HG03175 (cell line): ENCODE data around the gene PRDM11.

Experiments used
- ATAC-seq: cut with Tn5 transposase; IDR thresholded peaks from one replicate; pipeline ENCODE4 v1.9.1; 2021; ENCODE audit warnings: mild to moderate bottlenecking, moderate library complexity; ENCODE audit not compliant: unreplicated experiment

The PRDM11 gene

DNA sequence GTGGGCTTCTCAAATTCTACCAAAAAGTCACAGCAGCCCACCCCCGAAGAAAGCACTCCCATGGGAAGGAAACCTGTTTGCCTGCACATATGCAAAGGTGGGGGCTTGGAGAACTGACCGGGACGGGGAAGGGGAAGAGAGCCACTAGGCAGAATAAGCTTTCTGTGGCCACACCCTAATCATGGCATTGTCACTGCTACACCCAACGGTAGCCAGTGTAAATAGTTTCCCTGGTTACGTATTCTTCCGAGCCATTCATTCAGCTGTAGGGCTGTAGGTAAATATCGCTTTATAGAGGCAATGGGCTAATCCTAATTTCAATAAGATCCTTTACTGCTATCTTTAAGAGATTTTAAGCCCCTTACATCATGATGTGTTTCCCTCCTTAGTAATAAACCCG is 61.7 kb downstream of the PRDM11 start:
- ATAC-seq = no peak

DNA sequence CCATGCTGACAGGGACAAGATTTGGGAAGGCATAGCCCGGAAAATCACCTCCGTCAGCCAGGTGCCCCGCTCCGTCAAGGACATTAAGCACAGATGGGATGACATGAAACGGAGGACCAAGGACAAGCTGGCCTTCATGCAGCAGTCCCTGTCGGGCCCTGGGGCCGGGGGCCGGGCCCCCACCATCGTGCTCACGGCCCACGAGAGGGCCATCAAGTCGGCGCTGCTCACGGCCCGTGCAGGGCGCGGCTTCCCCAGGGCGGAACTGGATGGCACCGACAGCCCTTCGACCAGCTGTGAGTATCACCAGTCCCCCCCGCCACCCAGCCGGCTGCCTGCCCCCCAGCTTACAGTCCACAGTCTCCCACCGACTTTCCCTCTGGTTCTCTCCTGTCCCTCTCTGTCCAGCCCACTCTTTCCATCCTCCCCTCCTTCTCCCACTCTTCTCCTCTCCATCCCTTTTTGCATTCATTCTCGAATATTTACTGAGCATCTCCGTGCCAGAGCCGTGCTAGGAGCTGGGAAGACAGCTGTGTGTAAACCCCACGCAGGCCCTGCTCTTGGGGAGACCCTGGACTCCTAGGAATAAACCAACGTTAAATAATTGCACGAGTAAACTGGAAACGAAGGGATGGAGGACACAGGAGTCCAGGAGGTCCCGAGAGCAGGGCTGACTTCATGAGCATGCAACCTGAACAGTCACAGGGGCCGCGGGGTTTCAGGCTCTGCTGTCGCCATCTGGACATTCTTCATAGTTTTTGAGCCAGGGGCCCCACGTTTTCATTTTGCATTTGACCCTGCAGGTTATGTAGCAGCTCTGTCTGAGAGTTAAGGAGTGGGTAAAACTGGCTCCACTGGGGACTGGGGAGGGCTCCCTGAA is 62.8 kb downstream of the PRDM11 start:
- ATAC-seq = no peak

DNA sequence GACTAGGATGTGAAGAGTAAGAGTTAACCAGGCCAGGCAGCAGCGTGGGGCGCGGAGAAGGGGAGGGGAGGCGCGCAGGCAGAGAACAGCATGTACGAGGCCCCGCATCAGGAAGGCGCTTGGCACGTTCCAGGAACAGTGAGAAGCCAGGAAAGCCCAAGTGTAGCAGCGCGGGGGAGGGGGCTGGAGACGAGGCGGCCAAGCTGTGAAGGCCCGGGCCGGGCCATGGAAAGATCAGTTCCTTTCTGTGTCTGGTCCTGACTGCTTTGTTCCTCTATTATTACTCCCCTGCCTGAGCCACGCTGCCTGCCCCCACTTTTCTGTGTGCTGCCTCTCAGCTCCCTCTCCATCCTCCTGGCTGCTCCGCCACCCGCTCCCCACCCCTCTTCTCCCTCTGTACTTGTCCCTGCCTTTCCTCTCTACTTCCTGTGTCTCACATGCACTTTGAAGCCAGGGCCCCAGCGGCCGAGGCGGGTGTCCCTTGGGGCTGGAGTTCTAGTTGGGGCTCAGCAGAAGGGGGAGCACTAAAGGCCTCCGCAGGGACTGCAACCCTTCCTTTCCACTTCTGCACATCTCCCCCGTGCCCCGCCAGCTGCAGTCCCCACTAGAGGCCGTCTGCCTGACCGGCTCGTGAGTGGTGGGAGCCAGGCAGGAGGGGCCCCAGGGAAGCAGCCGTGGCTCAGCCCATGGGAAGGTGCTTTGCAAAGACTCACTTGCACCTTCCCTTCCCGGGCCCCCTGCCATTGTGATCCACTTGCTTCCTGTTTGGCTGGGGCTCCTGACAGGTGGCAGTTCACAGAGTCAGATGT is 63.7 kb downstream of the PRDM11 start:
- ATAC-seq = no peak

DNA sequence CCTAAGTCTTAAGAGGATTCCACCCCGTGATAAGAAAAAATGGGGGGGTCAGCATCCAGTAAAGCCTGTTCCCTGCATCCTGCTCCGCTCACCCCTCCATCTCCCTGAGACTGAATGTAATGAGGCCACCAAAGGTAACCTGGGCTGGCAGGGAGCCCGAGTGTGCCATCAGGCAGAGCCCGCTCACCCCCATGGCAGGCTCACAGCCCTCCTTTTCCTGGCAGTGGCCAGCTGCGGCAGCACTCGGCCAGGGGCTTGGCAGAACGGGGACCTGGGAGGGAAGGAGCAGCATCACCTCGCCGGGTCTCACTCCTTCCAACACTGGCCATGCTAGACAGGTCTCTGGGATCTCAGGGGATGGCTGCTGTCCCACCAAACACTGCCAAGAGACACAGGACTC is 64.4 kb downstream of the PRDM11 start:
- no peak for ATAC-seq

DNA sequence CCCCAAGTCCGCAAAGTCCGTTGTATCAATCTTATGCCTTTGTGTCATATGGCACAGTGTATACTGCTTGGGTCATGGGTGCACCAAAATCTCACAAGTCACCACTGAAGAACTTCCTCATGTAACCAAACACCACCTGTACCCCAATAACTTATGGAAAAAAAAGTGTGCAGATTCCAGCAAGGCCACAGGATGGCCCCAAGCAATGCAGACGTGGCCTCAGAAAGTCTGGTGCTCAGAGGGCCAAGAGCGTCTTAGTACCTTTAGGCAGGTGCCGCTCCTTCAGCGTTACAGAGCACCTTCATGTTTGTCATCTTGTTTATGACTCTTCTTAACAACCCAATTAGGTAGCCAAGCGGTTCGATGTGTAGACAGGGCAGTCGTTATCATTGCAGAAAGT is 65.3 kb downstream of the PRDM11 start:
- no peak for ATAC-seq

DNA sequence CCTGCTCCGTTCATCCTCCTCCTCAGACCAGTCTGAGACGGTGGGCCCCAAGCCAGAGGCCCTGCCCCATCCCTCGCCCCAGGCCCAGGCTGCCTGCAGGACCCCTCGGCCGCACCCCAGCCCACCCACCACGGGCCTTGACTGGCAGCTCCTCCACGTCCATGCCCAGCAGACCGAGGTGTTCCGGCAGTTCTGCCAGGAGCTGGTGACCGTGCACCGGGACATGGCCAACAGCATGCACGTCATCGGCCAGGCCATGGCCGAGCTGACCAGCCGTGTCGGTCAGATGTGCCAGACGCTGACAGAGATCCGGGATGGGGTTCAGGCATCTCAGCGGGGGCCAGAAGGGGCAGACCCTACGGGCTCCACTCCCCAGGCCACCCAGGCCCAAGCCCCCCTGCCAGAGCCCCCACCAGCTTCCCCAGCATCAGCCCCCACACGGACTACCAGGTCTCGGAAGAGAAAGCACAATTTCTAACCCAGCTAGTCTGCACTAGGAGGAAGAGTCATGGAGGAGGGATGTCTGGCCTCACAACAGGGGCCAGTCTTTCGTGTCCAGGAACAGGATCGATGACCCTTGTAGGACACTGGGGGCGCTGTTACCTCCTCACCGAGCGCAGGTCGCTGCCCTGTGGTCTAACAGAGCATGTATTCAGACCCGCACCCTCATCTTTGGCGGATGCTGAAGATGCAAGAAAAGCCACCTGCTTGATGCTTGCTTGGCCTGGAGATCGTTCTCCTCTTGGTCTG is 66.3 kb downstream of the PRDM11 start:
- no peak for ATAC-seq

DNA sequence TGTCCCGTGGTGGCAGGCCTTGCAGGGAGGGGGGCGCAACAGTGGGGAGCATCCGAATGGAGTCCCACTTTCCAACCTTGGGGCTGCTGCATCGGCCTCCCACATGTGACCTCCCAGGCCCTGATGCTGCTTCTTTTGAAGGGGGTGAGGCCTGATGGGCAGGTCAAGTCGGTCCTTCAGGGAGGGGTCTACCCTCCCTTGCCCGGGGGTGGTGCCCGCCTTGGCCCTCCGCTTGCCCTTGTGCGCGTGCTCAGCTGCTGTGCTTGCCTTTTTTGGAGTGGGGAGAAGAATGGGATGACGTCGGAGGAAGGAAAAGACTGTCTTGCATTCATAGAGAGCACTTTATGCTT is 66.9 kb downstream of the PRDM11 start:
- ATAC-seq = no peak

DNA sequence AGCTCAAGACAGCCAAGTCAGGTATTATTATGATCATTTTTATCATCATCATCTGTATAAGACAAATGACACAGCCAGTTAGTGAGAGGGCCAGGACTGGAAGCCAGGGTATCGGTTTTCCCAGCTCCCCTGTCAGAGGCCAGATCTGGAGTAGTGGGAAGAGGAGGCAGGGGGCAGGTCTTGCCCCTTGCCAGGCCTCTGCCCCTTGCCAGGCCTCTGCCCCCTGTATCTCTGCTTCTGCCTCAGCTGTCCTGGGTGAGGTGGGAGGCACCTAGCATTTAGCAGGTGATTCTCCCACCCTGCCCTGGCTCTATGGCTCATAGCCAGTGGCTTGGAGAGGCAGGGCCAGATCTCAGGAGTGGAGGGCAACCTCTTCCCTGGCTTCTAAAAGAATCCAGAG is 67.3 kb downstream of the PRDM11 start:
- no peak for ATAC-seq

DNA sequence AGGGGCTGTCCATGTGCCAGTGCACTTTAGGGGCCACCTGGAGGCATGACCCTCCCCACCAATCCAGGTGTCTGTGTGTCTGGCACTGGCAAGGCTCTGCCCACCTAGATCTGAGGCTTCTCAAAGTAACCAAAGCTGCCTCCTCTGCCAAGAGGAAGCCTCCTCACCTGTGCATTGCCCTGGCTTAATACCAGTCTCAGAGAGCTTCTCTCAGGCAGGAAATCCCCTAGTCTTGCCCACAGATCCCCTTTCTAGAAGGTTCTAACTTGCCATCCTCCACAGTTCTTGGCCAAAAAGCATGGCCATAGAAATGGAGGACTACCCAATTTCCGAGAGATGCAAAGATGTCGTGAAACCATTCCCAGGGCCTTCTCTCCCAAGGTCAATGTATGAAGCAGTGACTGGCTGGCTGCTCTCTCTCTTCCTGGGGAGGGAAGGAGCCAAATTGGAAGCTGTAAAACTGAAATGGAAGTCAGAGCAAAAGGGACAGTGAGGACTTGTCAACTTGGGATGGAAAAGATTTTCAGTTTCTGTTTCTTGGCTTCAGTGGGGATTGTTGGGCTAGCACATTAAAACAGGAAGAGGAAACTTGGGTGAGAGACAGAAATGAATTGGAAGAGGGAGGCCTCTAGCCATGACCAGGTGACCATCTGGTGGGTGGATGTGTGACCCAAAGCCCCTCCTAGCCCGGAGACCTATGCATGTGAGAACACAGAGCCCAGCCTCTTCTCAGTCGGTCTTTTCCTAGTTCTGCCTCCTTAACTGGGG is 68.8 kb downstream of the PRDM11 start:
- no peak for ATAC-seq

DNA sequence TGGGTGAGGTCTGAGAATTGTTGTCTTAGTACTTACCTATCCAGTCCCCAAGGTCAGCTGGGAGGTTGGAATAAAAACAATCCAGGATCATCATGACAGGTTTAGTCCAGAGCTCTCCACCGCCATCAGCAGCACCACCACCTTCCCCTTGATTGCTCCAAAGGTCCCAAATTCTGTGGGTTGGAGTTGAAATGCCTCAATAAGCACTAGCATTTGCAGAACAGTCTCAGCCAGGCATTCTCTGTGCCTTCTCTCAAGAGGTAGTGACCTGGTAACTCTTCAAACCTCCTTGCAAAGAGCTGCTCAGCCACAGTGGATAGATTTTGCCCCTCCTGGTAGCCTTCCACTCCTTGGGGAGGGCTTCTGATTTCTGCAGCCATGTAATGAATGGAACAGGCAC is 69.6 kb downstream of the PRDM11 start:
- ATAC-seq = no peak

DNA sequence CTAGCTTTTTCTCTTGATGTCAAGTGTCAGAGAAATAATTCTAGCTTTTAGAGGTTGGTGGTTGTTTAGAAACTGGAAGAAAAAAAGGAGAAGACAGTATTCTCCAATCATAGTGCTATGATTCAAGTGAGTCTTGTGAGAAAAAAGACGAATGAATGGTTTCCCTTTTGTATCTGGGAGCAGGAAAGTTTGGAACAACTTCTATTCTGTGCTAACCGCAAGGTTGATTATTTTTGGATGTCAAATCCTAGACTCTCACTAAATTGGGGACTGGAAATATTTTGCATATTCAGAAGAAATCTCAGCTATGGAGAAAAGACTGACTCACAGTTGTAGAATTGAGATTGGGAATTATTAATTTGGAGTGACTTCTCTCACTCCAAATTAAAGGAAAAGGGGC is 70.5 kb downstream of the PRDM11 start:
- no peak for ATAC-seq

DNA sequence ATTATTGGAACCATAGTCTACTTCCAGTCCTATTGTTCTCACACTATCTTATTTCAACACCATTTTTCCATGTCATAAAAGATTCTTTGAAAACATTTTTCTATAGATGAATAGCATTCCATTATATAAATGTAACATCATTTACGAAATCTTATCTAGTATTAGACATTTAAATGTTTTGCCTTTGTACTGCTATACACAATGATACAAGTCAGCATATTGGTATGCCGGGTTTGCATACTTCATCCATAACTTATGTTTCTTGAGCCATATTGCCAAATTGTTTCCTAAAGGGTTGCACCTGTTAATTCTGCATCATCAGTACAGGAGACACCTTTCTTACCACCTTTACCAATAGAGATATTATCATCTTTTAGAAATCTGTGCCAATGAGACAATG is 71.6 kb downstream of the PRDM11 start:
- no peak for ATAC-seq

DNA sequence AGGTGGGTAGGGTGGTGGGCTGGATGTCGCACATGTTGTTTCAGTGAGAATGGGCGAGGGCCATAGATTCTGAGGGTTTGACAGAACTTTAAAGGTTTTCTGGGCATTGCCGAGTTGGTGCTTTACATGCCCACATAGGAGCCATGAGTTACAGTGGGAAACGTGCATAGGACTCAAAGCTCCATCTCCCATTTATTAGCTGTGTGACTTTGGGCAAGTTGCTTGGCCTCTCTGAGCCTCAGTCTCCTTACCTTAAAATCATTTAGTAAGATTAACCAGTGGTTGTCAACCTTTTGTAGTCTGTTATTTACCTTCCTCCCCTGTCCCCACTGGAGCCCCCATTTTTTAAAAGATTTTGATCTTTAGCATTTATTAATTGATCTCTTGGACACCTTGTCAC is 72.3 kb downstream of the PRDM11 start:
- no peak for ATAC-seq

DNA sequence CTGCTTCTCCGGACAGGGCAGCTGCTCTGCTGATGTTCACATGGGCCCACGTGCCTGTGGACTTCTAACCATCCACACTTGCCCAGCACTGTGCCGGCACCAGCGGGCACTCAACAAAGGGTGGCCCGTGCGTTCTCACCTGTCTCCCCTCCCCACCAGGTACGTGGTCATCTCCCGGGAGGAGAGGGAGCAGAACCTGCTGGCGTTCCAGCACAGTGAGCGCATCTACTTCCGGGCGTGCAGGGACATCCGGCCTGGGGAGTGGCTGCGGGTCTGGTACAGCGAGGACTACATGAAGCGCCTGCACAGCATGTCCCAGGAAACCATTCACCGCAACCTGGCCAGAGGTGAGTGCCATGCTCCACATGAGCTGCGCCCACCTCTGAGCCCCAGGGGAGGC is 73.0 kb downstream of the PRDM11 start:
- no peak for ATAC-seq

DNA sequence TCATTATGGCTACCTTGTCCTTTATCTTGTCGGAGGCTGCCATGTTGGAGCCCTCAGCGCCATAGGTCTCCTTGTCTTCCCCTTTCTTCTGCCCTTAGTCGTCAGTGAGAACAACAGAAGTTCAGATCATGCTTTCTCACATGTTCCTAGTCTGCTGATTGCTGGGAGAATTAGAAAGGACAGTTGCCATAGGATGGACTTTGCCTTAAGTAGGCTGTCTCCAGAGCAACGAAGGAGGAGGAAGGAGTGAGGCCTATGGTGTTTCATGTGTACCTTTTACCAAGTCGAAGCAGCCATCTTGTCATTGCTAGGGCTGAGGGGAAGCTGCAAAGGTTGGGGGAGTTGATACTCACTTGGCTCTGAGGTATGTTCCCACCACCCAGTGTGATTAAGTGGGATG is 77.1 kb downstream of the PRDM11 start:
- ATAC-seq = no peak

DNA sequence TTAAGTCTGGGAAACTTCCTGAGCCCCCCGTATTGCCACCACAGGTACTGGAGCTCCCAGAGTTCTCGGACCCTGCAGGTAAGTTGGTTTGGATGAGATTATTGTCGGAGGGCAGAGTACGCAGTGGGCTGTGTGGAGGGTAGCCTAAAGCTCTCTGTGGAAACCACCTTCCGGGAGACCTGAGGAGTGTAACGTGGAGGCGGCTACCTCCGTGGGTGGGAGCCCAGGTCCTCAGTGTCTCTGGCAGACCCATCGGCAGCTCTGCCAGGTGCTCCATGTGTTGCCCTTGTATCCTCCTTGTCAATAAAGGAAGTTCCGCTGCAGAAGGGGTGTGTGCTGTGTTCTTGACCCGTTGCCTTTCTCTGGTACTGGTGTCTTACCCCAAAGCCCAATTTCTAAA is 78.3 kb downstream of the PRDM11 start:
- ATAC-seq = no peak

DNA sequence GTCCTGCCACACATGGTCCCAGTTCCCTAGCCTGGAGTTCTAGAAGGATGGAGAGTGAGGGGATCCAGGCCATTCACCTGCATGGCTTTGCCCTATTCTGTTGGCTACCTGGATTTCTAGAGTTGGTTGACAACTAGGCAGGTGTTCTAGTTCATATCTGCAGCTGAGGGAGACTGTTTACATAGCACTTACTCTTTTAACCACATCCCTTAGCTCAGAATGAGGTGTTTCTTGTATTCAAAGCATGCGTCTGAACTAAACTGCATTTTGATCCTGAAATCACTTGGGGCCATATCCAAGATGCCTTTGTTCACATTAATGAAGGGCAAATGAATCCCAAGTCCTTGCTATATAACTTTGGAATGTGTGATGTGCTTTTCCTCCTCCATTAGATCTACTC is 78.8 kb downstream of the PRDM11 start:
- ATAC-seq = no peak

DNA sequence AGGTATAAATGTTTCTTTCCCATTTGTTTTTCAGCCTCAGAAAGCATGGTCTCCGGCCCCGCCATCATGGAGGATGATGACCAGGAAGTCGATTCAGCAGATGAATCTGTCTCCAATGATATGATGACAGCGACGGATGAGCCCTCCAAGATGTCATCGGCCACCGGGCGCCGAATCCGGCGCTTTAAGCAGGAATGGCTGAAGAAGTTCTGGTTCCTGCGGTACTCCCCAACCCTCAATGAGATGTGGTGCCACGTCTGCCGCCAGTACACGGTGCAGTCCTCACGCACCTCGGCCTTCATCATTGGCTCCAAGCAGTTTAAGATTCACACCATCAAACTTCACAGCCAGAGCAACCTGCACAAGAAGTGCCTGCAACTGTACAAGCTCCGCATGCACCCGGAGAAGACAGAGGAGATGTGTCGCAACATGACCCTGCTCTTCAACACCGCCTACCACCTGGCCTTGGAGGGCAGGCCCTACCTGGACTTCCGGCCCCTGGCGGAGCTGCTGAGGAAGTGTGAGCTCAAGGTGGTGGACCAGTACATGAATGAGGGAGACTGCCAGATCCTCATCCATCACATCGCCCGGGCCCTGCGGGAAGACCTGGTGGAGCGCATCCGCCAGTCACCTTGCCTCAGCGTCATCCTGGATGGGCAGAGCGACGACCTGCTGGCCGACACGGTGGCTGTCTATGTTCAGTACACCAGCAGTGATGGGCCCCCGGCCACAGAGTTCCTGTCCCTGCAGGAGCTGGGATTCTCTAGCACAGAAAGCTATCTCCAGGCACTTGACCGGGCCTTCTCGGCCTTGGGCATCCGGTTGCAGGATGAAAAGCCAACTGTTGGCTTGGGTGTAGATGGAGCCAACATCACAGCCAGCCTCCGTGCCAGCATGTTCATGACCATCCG is 79.8 kb downstream of the PRDM11 start:
- no peak for ATAC-seq

DNA sequence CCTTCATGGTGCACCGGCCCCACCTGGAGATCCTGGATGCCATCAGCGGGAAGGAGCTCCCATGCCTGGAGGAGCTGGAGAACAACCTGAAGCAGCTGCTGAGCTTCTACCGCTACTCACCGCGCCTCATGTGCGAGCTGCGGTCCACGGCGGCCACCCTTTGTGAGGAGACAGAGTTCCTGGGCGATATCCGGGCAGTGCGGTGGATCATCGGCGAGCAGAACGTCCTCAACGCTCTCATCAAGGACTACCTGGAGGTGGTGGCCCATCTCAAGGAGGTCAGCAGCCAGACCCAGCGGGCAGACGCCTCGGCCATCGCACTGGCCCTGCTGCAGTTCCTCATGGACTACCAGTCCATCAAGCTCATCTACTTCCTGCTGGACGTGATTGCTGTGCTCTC is 80.5 kb downstream of the PRDM11 start:
- no peak for ATAC-seq

DNA sequence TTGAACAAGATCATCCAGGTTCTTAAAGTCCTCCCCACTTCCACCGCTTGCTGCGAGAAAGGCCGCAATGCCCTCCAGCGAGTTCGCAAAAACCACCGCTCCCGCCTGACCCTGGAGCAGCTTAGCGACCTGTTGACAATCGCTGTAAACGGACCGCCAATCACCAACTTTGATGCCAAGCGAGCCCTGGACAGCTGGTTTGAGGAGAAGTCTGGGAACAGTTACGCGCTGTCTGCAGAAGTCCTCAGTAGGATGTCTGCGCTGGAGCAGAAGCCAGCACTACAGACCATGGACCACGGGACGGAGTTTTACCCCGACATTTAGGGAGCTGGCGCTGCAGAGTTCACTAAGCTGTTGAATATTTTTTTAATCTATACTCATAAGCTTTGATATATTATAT is 81.4 kb downstream of the PRDM11 start:
- ATAC-seq = no peak
